Ishikawa (cell line): Measurements from ENCODE around the gene PRPF40A.

Experiments used
- EP300 ChIP-seq: IDR thresholded peaks from 2 replicates; pipeline ENCODE4 v1.6.1; 2012; ENCODE audit warnings: borderline replicate concordance
- TEAD4 ChIP-seq: IDR thresholded peaks from 2 replicates; pipeline ENCODE4 v1.6.1; 2012
- ZBTB7A ChIP-seq: IDR thresholded peaks from 2 replicates; pipeline ENCODE4 v1.6.1; 2012; ENCODE audit warnings: low read depth
- TF ChIP-seq, protein P1 (sequence below): IDR thresholded peaks from 2 replicates; pipeline ENCODE4 v1.6.1; 2012; ENCODE audit warnings: low read depth, mild to moderate bottlenecking

DNA sequence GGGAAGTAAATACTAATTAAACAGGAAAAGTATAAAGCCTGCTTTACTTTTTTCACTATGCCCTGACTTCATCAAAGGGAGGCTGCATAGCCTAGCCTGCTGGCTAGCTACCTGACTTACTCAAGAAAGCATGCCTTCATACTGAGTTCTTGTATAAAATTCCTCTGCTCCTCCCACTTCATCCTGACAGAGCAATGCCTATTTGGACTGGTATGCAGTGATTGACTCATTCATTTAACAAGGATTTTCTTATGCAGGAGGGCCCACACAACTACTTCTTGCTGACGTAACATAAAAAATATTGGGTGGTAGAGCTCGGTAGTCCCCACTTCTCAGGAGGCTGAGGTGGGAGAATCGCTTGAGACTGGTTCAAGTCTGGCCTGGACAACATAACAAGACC is 70.5 kb downstream of the PRPF40A start:
- TF ChIP-seq TEAD4 (no peak), EP300 (no peak), ZBTB7A (no peak)
- TF ChIP-seq, protein P1, sequence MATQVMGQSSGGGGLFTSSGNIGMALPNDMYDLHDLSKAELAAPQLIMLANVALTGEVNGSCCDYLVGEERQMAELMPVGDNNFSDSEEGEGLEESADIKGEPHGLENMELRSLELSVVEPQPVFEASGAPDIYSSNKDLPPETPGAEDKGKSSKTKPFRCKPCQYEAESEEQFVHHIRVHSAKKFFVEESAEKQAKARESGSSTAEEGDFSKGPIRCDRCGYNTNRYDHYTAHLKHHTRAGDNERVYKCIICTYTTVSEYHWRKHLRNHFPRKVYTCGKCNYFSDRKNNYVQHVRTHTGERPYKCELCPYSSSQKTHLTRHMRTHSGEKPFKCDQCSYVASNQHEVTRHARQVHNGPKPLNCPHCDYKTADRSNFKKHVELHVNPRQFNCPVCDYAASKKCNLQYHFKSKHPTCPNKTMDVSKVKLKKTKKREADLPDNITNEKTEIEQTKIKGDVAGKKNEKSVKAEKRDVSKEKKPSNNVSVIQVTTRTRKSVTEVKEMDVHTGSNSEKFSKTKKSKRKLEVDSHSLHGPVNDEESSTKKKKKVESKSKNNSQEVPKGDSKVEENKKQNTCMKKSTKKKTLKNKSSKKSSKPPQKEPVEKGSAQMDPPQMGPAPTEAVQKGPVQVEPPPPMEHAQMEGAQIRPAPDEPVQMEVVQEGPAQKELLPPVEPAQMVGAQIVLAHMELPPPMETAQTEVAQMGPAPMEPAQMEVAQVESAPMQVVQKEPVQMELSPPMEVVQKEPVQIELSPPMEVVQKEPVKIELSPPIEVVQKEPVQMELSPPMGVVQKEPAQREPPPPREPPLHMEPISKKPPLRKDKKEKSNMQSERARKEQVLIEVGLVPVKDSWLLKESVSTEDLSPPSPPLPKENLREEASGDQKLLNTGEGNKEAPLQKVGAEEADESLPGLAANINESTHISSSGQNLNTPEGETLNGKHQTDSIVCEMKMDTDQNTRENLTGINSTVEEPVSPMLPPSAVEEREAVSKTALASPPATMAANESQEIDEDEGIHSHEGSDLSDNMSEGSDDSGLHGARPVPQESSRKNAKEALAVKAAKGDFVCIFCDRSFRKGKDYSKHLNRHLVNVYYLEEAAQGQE, result no peak
